ENCODE results near the gene CCDC85B. TPM values are rescaled to one million over a fixed set of nuclear protein-coding genes. Genes with fewer than 3 reads are reported as not detected.
A peak's percentile ranks its signal among the peaks of the same experiment; 100 is the strongest.

Gene CCDC85B
- 10 to 100 TPM; 49.8 to 54.5 TPM for total RNA-seq

- peaks cover 46% of the 10 kb centered on the region for H3K4me1 ChIP-seq
- intact Hi-C loops (cut with DNase I), result no loop called here
- peak within 1 kb of the TSS; percentile 66 to 91 (median 87) for H3K27ac ChIP-seq
- 0 to 4% methylated on average over 16 to 70 of the region's 94 CpGs for WGBS, 2 donors
- H3K4me3 ChIP-seq, result peak within 1 kb of the TSS; percentile 3 to 58
- peak; percentile 80 for ATAC-seq
- no peaks in the 10 kb centered on the region for H3K36me3 ChIP-seq (replicated peaks in 1 of 2; ENCODE audit: insufficient read depth in 1 of 2, low read depth in 2 of 2)
- TF ChIP-seq, protein P1, sequence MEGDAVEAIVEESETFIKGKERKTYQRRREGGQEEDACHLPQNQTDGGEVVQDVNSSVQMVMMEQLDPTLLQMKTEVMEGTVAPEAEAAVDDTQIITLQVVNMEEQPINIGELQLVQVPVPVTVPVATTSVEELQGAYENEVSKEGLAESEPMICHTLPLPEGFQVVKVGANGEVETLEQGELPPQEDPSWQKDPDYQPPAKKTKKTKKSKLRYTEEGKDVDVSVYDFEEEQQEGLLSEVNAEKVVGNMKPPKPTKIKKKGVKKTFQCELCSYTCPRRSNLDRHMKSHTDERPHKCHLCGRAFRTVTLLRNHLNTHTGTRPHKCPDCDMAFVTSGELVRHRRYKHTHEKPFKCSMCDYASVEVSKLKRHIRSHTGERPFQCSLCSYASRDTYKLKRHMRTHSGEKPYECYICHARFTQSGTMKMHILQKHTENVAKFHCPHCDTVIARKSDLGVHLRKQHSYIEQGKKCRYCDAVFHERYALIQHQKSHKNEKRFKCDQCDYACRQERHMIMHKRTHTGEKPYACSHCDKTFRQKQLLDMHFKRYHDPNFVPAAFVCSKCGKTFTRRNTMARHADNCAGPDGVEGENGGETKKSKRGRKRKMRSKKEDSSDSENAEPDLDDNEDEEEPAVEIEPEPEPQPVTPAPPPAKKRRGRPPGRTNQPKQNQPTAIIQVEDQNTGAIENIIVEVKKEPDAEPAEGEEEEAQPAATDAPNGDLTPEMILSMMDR (IDR thresholded peaks at IDR 0.05), result peak in 3 of 7 experiments; percentile 16 to 36 (median 20)
- peak; percentile 64 to 85 (median 74) for TF ChIP-seq POLR2A (IDR thresholded peaks at IDR 0.05)
- H3K27me3 ChIP-seq, result no peaks in the 10 kb centered on the region
- DNase-seq, result peak; percentile 97 to 98 (median 98)
- no peaks in the 10 kb centered on the region for H3K9me3 ChIP-seq
These were observed at the start of gene CCDC85B for GRCh38 chr11:65890324-65891218. CCDC85B (plus strand) TSS chr11:65890673; CDS start chr11:65890784, 111 bp downstream.

DNA sequence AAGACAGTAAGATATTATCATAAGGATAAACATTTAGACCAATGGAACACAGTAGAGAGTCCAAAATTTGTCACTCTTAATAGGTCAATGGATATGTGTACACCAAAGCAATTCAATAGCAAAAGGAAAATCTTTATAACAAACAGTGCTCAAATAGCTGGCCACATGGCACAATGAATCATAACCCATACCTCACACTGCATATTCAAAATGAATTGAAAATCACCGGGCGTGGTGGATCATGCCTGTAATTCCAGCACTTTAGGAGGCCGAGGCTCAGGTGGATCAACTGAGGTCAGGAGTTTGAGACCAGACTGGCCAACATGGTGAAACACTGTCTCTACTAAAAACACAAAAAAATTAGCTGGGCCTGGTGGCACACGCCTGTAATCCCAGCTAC lies 48.3 kb upstream of the CCDC85B start:
- Histone ChIP-seq H3K9me3 (no peaks in the 10 kb centered on the region), H3K27me3 (no peaks in the 10 kb centered on the region), H3K4me1 (no peaks in the 10 kb centered on the region), H3K36me3 (replicated peaks in 1 of 2; ENCODE audit: insufficient read depth in 1 of 2, low read depth in 2 of 2) (no peaks in the 10 kb centered on the region), H3K4me3 (no peak overlapping the region), H3K27ac (no peak overlapping the region)
- 93% methylated on average over 4 of the region's 4 CpGs for WGBS, 2 donors
- DNase-seq (no peak), ATAC-seq (no peak)
- TF ChIP-seq, protein P1 (IDR thresholded peaks at IDR 0.05), result no peak
- no peak for TF ChIP-seq POLR2A (IDR thresholded peaks at IDR 0.05)
- intact Hi-C loops (cut with DNase I), result no loop called here

- WGBS, 2 donors, result 76 to 85% methylated on average over 3 of the region's 3 CpGs
- Histone ChIP-seq H3K27me3 (no peaks in the 10 kb centered on the region), H3K4me3 (no peak overlapping the region), H3K9me3 (no peaks in the 10 kb centered on the region), H3K4me1 (no peaks in the 10 kb centered on the region), H3K36me3 (replicated peaks in 1 of 2; ENCODE audit: insufficient read depth in 1 of 2, low read depth in 2 of 2) (no peaks in the 10 kb centered on the region), H3K27ac (no peak overlapping the region)
- DNase-seq, result no peak
- intact Hi-C loops (cut with DNase I), result no loop called here
- no peak for ATAC-seq
- no peak for TF ChIP-seq POLR2A (IDR thresholded peaks at IDR 0.05)
- TF ChIP-seq, protein P1 (IDR thresholded peaks at IDR 0.05), result no peak
These were observed 46.7 kb upstream of the CCDC85B start for GRCh38 chr11:65843811-65844210.

GRCh38 chr11:65844231-65844872 lies 46.1 kb upstream of the CCDC85B start:
- ATAC-seq (no peak), DNase-seq (no peak)
- H3K9me3 ChIP-seq, result no peaks in the 10 kb centered on the region
- no peak overlapping the region for H3K27ac ChIP-seq
- no peaks in the 10 kb centered on the region for H3K4me1 ChIP-seq
- no peak overlapping the region for H3K4me3 ChIP-seq
- TF ChIP-seq POLR2A (IDR thresholded peaks at IDR 0.05), result no peak
- TF ChIP-seq, protein P1 (IDR thresholded peaks at IDR 0.05), result no peak
- no peaks in the 10 kb centered on the region for H3K27me3 ChIP-seq
- intact Hi-C loops (cut with DNase I), result no loop called here
- WGBS, 2 donors, result 65 to 75% methylated on average over 10 of the region's 10 CpGs
- H3K36me3 ChIP-seq (replicated peaks in 1 of 2; ENCODE audit: insufficient read depth in 1 of 2, low read depth in 2 of 2), result no peaks in the 10 kb centered on the region

All from body of pancreas (tissue), 4 donors.